ENCODE measurements around the gene INSYN2A. TPM values are rescaled to one million over a fixed set of nuclear protein-coding genes. Genes with fewer than 3 reads are reported as not detected.

Gene INSYN2A
- total RNA-seq, 1 donor from 2014 or later, result not detected

- no peak for DNase-seq (ENCODE audit: low spot score)
These were observed 41.4 kb downstream of the INSYN2A start for GRCh38 chr10:127154831-127155620.

GRCh38 chr10:127153181-127153580 lies 43.2 kb downstream of the INSYN2A start:
- DNase-seq (ENCODE audit: low spot score), result no peak

GRCh38 chr10:127151981-127152699 lies 44.3 kb downstream of the INSYN2A start:
- DNase-seq (ENCODE audit: low spot score), result no peak

GRCh38 chr10:127151541-127151940 lies 44.9 kb downstream of the INSYN2A start:
- DNase-seq (ENCODE audit: low spot score), result no peak

GRCh38 chr10:127150136-127150535 lies 46.3 kb downstream of the INSYN2A start:
- no peak for DNase-seq (ENCODE audit: low spot score)

- no peak for DNase-seq (ENCODE audit: low spot score)
These were observed 46.8 kb downstream of the INSYN2A start for GRCh38 chr10:127149501-127150081.

- DNase-seq (ENCODE audit: low spot score), result no peak
These were observed 47.5 kb downstream of the INSYN2A start for GRCh38 chr10:127148933-127149220.

- no peak for DNase-seq (ENCODE audit: low spot score)
These were observed 48.1 kb downstream of the INSYN2A start for GRCh38 chr10:127148066-127148932.

GRCh38 chr10:127146661-127147060 lies 49.7 kb downstream of the INSYN2A start:
- no peak for DNase-seq (ENCODE audit: low spot score)
